Hematopoietic multipotent progenitor cell treated with erythropoietin and hydrocortisone succinate and interleukin-3 and kit ligand, for 8 days (in vitro differentiated cells): ENCODE data around the gene MAOA.
"Not testable (repeated sequence)": the region's sequence is repeated elsewhere in the genome, so short reads cannot be mapped to it uniquely, and the experiment has no call there.

Experiments used
- DNase-seq: peaks from one replicate; pipeline ENCODE4 v3.0.0-alpha.2; 2015

The MAOA gene

DNA sequence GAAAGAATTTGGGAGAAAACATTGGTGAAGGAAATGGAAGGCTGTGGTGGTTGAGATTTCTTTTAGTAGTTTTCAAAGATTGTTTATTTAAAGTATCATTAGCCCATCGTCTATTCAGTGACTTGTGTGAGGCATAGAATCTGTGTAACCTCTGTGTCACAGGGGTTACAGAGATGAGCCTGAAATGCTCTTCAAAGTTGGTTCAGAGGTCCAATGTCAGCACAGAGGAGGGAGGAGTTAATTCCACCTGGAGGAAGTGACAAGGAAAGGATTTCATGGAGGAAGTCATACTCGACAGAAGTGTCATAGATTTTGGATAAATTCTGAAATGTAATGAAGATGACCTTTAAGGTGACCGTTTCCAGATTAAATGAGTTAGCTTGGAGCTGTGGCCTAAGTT lies 8.2 kb downstream of the MAOA start:
- DNase-seq, result no peak

DNA sequence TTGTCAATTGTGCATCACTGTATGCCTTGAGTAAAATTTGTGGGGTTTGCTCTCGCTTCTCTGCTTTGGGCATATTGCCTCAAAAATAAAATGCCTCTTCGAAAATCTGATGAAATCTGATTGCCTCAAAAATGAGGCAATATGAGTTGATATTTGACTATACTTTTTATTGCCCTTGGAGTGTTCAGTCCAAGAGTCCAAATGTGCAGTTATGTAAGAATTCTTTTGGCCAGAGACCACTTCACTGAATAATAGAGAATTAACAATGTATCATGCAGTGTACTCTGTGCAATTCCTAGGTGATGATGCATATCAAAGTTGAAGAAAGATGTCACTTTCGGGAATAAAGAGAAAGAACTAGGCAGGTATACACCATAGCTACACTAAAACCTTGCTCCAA lies 8.6 kb downstream of the MAOA start:
- no peak for DNase-seq

DNA sequence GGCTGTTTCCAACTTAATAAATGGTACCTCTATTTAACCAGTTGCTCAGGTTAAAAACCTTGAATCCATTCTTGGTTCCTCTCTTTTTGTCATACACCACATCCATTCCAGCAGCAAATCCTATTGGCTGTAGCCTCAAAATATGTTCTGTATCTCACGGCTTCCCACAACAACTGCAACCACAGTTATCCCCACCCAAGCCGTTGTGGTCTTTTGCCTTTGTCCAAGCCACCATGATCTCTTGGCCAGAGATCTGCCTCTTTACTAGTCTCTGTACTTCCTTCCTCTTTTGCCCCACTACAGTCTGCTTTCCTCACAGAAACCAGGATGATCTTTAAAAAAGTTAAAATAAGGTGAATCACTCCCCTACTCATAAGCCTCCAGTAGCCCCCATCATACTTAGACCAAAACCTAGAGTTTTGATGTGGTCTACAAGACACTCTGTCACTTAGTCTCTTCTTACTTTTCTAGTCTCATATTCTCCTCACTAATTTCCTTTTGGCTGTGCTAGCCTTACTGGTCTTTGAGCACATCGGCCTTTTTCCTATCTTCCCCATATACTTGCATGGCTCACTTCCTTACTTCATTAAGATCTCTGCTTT lies 10.3 kb downstream of the MAOA start:
- no peak for DNase-seq

DNA sequence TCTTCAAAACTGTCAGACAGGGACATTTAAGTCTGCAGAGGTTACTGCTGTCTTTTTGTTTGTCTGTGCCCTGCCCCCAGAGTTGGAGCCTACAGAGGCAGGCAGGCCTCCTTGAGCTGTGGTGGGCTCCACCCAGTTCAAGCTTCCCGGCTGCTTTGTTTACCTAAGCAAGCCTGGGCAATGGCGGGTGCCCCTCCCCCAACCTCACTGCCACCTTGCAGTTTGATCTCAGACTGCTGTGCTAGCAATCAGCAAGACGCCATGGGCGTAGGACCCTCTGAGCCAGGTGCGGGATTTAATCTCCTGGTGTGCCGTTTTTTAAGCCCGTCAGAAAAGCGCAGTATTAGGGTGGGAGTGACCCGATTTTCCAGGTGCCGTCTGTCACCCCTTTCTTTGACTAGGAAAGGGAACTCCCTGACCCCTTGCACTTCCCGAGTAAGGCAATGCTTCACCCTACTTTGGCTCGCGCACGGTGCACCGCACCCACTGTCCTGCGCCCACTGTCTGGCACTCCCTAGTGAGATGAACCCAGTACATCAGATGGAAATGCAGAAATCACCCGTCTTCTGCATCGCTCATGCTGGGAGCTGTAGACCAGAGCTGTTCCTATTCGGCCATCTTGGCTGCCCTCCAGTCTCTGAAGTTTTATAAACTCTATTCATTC lies 20.0 kb downstream of the MAOA start:
- not testable (repeated sequence) for DNase-seq

DNA sequence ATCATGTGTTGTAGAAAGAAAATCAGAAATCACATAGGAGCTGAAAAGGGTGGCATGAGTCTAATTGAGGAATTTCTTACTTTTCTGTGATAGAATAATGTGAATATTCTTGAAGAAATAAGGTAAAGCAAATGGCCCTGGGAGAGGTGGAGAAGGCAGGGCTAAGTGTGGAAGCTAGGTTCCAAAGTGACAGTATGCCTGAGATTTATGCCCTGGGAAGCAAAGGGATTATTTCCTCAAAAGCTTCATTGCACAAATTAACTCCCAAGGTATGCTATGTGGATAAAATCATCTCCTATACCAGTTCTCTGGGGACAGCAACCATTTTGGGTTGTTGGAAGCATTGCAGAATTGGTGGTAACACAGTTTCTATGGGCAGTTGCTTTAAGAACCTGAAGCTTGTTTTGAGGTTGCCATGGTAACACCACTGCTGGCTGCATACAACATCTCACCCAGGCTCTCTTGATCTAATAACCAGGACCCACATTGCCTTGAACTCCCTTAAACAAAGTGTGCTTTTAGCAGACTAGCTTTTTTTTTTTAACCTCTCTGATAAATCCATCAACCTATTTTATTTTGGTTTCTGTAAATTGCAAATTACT lies 21.0 kb downstream of the MAOA start:
- no peak for DNase-seq

DNA sequence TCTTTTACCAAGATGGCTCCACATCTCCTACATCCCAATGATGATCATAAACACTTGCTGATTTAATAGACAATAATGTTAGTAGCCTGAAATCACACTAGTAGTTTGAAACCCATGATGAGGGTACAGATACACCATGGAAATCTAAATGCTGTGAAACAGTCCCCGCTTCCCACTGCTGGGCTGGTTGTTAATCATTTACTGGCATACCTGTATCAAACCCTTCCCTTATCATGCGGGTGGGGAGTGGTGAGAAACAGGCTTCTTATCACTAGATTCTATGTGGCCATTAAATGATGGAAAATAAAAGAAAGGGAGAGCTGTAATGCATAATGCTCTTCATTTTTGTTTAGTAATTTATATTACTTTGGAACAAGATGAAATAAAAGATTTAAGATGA lies 21.9 kb downstream of the MAOA start:
- DNase-seq, result no peak

DNA sequence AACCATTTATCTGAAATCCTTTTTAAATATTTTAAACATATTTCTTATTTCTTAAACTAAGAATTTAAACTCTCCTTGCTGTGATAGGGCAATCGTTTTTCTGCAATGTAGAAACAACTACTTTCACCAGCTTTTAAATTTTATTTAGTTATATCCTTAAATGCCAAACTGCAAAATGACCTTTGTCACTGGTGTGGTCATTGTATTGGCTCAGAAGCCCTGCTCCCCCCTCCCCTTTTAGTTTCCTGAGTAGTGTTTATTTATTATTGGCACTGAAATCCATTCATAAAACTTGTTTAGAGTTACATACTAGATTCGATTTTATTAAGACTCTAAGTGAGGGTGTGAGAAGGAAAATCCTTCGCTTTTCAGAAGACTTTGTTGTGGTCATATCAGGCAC lies 23.0 kb downstream of the MAOA start:
- DNase-seq, result no peak

DNA sequence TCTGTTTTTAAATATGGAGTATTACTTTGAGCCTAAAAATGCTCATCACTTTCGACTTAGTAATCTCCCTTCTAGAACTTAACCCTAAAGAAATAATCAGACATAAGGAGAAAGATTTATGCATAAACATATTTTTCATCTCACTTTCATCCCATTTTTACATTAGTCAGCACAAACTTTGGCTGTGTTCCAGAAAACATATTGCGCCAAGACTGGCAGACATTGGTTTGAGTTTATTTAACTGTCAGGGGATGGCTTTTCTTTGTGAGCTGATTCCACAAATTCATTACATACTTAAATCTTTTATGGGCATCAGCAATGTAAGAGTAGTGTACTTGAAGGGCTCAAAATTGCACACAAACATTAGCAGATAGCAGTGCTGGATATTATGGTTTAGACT lies 23.7 kb downstream of the MAOA start:
- DNase-seq, result no peak

DNA sequence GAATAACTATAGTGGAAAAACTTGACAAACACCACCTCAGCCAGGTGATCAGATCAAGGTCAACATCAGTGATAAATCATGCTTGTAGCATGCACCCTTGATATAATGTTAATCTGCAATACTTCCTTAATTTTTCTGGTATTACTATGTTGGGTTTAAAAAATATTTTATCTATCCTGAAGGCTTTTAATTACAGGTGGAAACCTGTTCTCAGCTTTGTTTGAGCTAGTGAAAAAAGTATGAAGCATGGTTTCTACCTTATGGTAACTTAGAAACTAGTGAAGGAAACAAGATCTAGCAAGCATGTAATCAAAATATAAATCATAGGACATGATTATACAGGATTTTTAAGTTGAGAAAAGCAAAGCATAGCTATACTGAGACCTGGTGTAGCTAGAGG lies 26.6 kb downstream of the MAOA start:
- DNase-seq, result no peak

DNA sequence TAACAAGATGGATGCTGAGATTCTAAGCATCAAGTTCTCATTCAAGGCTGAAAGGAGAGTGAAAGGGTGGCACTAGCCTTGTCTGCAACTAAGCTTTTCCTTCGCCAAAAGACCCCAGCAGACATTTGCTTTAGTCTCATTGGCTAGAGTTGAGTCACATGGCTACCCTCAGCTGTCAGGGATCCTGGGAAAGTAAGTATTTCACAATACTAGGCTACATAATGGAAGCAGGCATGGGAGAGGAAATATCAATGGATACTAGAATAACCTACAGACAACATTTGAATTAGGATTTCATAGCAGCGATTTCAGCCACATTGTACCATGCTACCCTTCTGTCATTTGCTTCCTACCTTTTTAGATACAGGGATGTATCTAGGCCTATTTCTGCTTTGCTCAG lies 29.1 kb downstream of the MAOA start:
- no peak for DNase-seq

DNA sequence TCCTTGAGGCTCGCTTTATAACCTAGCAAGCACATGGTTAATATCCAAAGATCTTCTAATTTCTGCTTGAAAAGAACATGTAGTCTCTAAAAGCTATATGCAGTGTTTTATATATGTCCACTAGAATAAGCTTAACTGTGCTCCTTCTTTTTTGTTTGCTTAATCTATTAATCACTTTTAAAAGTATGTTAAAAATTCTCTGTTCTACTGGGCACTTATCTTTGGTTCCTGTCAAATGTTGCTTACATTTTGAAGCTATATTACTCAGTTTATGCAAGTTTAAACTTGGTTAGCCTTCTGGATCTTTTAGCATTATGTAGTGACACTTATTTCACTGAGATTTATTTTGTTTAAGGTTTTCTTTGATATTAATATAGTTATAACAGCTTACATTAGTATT lies 32.5 kb downstream of the MAOA start:
- DNase-seq, result no peak

DNA sequence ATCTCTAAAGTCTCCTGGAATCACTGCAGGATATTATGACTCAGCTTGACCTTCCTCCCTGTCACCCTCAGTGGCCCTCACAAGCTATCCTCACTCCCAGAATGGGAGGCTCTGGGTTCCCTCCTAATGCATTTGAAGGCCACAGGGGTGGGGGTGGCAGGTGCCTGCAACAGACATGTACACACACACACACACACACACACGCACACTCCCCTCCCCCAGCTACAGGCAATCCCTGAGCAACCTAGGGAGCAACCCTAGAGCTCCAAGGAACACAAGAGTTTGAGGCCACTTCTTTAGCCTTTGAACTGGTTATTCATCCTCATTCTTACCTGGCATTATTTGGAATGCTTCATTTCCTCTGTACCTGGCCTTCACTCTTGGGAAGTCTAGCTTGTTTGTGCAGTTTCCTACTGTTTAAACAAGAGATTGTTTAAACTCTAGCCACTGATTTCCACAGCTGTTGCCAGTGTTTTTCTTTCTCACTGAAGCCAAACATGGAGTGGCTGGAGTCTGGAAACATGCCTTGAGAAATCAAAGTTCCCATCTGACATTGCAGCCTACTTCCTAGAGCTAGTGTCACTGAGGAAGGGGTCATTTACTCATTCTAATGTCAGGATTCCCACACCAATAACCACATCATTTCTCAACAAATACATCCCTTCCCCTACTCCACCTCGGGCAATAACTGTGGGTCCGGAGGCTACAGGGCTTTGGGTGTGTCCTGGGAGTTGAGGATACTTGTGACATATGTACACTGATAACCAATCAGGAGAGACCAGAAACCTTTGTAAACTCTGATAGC lies 37.7 kb downstream of the MAOA start:
- DNase-seq, result peak; percentile 26

DNA sequence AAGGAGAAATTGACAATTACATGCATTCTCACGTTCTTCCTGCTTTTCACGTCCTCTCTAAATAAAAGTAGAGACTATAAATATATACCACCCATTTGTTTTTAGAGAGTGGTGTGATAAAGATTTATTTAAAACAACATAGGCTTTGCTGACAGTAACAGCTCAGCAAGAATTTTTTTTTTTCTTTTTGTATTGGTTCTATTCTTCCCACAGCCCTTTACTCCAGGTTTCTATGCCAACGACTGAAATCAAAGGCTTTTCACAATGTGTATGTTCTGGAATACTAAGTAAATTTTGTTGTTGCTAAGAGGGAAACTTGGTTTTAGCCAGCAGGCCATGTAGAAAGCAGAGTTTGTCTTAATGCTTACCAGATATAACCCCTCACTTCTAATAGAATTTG lies 43.4 kb downstream of the MAOA start:
- no peak for DNase-seq

DNA sequence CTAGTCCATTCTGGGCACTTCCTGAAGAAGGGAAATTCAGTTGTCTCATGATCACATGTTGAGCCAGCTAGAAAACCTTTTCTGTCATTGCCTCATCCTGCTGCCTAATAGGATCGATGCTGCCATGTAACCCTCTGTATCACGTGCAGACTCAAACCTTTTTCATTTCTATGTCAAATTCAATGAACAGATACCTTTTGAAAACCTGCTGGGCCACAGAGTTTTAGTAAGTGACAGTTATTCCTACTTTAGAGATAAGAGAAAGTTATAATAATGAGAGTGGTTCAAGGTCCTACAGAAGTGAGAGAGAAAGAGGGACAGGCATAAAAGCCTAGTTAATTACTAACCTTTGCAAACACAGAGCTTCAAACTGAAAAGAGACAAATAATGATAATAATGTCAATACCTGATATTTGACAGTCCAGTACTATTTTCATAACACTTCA lies 46.0 kb downstream of the MAOA start:
- no peak for DNase-seq

DNA sequence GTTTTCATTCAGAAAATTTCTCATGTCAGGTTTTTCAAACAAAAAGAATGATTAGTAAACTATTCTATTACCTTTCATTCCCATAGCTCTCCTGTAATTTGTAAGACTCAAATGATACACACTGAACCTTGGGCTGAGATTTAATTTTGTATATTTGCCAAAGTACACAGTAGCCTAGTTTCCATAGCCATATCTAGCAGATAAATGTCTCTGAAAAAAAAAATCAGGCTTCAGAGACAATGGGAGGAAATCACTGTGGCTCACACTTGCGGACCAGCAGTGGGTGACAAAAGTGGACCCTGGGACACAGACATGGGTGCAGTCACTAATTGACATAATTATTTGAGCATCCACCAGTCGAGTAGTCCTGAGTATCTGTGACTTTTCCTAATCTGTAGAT lies 46.6 kb downstream of the MAOA start:
- no peak for DNase-seq

DNA sequence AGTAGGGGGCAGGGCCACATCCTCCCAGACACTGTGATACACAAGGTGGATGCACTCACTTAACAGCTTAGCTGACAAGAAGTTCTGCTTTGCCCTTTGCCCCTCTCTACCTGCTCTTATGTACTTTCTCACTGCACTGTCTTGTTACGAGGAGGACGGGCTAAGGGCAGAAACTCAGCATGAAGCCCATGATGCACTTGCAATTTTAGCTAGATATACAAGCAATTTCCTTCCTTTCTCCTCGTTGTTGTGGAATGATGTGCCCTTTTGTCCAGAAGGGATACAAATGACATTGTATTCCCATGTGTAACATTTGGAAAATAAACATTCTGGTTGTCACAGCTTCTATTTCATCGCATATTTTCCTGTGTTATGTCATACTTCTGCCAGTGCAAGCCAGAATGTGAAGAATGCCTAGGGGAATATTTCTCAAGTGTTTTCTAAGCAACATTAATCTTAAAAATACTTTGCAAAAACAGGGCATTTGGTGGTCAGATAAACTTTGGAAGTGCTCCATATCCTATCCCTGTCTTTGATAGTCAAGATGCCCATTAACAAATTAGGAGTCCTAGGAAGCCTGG lies 47.2 kb downstream of the MAOA start:
- DNase-seq, result no peak

DNA sequence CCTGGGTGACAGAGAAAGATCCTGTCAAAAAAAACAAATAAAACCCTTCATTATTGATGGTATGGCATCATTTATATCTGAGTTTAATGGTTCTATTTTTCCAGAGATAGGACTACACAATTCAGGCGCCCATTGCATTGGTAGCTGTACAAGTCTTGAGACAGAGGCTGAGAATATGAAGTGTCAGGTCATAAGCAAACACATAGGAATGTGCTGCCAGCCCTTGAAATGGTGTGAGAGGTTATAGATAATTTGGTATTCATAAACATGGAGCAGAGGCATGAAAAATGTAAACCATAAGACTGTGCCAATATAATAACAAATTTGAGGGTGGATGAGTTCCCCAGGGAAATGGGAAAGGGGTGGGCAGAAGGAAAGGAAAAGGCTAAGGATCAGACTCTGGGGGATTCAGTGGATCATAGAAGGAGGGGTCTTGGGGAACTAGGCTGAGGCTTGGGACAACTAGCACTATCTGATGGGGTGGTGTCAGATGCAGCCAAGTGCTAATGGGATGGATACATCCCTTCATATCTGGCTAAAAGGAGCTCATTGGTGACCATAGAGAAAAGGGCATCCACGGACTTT lies 50.8 kb downstream of the MAOA start:
- no peak for DNase-seq

DNA sequence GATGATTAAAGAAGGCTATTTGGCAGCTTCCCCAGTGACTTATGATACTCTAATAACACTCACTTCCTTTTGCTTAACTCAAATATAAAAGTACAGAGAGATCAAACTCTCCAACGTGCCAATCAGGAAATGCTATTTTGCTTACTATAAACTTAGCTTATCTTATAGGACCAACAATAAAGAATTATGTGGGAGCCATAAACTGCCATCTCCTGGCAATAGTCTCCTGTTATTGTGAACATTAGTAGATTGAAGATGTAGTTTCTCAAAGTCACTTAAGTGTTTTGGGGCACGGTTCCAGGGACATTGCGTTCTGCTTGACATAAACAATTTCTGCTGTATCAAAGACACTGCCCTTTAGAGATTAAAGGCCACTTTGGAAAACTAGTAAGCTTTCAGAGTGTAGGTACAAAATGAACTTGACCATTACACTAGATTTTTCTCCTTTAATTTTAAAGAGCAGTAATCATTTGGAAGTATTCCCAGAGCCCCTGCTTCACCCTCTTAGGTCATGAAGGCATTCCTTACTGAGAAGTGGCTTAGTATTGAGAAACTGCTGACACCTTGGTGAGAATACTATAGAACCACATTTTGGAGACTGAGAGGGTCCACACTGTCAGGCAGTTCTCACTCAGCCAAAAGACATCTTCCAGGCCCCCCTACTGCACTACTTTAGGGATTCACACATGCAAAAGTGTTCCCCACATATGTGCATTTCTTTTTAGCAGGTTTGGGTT lies 51.9 kb downstream of the MAOA start:
- DNase-seq, result no peak

DNA sequence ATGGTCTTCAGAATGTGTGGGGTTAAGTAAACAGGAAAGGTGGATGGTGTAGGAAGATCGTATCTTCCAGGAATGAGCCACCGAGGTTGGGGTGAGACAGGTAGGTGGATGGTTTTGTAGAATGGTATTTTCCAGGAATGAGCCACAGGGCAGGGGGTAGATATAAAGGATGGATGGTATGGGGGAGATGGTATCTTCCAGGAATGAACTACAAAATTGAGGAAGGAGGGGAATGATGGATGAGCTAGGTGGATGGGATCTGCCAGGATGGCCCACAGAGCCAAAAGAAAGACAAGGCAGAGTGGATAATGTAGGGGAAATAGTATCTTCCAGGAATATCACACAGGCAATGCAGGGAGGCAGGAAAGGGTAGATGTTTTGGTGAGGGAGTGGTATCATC lies 60.0 kb downstream of the MAOA start:
- DNase-seq, result no peak

DNA sequence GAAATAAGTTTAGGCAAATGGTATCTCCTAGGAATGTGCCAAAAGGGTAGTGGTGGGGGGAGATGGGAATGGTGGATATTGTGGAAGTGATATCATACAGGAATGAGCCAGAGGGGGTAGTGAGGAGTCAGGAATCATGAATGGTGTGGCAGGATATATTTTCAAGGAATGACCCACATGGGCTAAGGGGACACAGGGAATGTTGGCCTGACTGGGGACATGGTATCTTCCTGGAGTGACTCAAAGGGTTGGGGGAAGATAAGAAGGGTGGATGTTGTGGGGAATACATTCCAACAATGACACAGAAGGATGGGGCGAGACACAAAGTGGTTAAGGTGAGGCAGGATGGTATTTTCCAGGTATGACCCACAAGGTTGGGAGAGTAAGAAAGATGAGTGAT lies 60.6 kb downstream of the MAOA start:
- no peak for DNase-seq

DNA sequence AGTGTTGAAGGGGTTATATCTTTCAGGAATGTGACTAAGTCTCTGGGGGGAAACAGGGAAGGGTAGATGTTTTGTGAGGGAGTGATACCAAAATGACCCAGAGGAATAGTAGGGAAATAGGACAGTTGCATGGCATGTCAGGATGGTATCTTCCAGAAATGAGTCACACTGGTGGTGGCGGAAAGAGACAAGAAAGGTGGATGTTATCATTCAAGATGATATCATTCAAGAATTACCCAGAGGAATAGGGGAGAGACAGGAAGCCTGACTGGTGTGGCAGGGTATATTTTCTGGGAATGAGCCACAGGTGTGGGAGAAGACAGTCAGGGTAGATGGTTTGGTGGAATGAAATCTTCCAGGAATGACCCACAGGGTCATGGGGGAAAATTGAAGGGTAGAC lies 61.1 kb downstream of the MAOA start:
- DNase-seq, result no peak

DNA sequence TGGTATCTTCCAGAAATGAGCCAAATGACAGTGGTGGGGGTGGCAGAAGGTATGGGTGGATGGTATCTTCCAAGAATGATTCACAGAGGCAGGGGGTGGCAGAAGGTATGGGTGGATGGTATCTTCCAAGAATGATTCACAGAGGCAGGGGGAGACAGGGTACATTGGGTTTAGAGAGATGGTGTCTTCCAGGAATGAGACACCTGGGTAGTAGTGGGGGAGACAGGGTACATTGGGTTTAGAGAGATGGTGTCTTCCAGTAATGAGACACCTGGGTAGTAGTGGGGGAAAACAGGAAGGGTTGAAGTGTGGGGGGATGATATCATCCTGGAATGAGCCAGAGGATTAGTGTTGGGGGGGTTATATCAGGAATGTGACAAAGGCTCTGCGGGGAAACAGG lies 62.0 kb downstream of the MAOA start:
- DNase-seq, result no peak
